ENCODE results near the gene NOC2L. TPM values are rescaled to one million over a fixed set of nuclear protein-coding genes. Genes with fewer than 3 reads are reported as not detected.

The NOC2L gene
- total and polyA plus RNA-seq, 2 donors (not counting 1 experiment from before 2014, with no cell fraction given) = 34.1 to 61.1 TPM

DNA sequence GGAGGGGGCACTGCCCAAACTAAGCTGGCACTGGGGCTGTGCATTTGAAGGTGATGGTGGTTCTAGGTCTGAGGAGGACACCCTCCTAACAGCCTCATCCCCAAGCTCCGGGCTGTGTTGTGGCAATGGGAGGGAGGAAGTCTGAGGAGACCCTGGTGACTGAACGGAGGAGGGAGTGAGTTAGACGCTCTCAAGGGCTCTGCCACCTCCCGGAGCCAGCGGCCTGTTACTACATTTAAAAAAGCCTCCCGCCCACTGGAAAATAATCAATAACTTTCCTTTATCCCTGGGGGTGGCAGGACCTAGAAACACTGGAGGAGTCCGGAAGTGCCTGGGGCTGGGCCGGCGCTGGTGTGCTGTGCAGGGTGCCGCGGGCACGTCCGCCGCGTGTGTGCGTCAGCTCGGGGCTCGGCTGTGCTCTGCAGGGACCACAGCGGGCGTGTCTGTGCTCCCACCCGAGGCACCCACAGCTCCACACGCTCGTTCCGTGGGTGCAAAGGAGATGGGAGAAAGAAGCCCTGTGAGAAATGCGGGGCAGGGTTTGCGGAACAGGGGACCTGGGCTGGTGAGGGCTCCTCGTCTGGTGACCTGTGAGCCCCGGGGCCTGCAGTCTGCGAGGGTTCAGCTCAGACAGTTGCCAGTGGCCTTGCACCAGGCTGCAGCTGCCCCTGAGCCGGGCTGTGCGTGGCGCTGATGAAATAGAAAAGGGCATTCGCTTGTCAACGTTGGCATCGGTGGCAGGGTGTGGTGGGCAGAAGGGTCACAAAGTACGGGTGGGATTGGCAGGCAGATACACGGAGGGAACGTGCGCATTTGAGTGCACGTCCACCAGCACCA is 30.0 kb downstream of the NOC2L start:
- no peaks in the 10 kb centered on the region for H3K79me2 ChIP-seq (ENCODE audit: control insufficient read depth, insufficient read depth, low read length)
- H3K4me2 ChIP-seq (ENCODE audit: extremely low read depth, insufficient read depth, low read length) = no peak overlapping the region
- no peaks in the 10 kb centered on the region for H3K4me1 ChIP-seq (ENCODE audit: control insufficient read depth, extremely low read depth, insufficient read depth, low read length)
- no peaks in the 10 kb centered on the region for H4K20me1 ChIP-seq (ENCODE audit: control insufficient read depth, extremely low read depth, insufficient read depth, low read length)
- no peak overlapping the region for H3K4me3 ChIP-seq (replicated peaks in 1 of 4; ENCODE audit: control extremely low read depth in 1 of 4, insufficient read depth in 1 of 4, low read depth in 3 of 4, low read length in 4 of 4)
- no peaks in the 10 kb centered on the region for H3K9me3 ChIP-seq (ENCODE audit: control insufficient read depth, insufficient read depth, low read depth, low read length)
- TF ChIP-seq EZH2 (IDR thresholded peaks at IDR 0.05; ENCODE audit: low read length, missing control alignments) = no peak
- TF ChIP-seq, protein P1, sequence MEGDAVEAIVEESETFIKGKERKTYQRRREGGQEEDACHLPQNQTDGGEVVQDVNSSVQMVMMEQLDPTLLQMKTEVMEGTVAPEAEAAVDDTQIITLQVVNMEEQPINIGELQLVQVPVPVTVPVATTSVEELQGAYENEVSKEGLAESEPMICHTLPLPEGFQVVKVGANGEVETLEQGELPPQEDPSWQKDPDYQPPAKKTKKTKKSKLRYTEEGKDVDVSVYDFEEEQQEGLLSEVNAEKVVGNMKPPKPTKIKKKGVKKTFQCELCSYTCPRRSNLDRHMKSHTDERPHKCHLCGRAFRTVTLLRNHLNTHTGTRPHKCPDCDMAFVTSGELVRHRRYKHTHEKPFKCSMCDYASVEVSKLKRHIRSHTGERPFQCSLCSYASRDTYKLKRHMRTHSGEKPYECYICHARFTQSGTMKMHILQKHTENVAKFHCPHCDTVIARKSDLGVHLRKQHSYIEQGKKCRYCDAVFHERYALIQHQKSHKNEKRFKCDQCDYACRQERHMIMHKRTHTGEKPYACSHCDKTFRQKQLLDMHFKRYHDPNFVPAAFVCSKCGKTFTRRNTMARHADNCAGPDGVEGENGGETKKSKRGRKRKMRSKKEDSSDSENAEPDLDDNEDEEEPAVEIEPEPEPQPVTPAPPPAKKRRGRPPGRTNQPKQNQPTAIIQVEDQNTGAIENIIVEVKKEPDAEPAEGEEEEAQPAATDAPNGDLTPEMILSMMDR (conservative IDR thresholded peaks at IDR 0.05 in 1 of 2, IDR thresholded peaks at IDR 0.05 in 1 of 2; ENCODE audit: low read depth in 1 of 2, low read length in 2 of 2) = no peak
- H3K27me3 ChIP-seq (ENCODE audit: control insufficient read depth, insufficient read depth, low read length) = peaks cover 17% of the 10 kb centered on the region
- no peak overlapping the region for H2AFZ ChIP-seq (ENCODE audit: low read length)
- H3K27ac ChIP-seq (ENCODE audit: insufficient read depth, low read length) = no peak overlapping the region
- no peak for DNase-seq (ENCODE audit: low read depth in 2 of 2)
- H3K9ac ChIP-seq (ENCODE audit: insufficient read depth, low read length) = no peak overlapping the region
- H3K36me3 ChIP-seq (ENCODE audit: control insufficient read depth, insufficient read depth, low read length) = no peaks in the 10 kb centered on the region

DNA sequence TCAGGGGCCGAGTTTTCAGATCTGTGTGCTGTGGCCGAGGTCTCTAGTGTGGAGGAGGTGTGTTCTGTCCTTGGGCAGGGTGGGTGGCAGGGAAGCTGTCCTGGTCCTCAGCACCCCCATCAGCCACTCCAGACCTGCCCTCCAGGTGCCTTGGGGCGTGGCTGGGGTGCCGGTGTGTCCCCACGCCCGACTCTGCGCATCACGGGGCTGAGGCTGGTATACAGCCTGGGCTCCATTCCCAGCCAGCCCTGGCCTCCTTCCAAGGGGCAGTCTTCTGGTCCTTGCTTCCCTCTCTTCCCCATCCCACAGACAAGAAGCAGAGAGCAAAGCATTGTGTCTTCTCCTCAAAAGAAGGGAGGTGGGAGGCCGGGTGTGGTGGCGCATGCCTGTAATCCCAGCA is 31.3 kb downstream of the NOC2L start:
- no peak overlapping the region for H3K4me3 ChIP-seq (replicated peaks in 1 of 4; ENCODE audit: control extremely low read depth in 1 of 4, insufficient read depth in 1 of 4, low read depth in 3 of 4, low read length in 4 of 4)
- H2AFZ ChIP-seq (ENCODE audit: low read length) = no peak overlapping the region
- H3K9me3 ChIP-seq (ENCODE audit: control insufficient read depth, insufficient read depth, low read depth, low read length) = no peaks in the 10 kb centered on the region
- no peaks in the 10 kb centered on the region for H4K20me1 ChIP-seq (ENCODE audit: control insufficient read depth, extremely low read depth, insufficient read depth, low read length)
- no peak overlapping the region for H3K9ac ChIP-seq (ENCODE audit: insufficient read depth, low read length)
- H3K36me3 ChIP-seq (ENCODE audit: control insufficient read depth, insufficient read depth, low read length) = no peaks in the 10 kb centered on the region
- H3K79me2 ChIP-seq (ENCODE audit: control insufficient read depth, insufficient read depth, low read length) = no peaks in the 10 kb centered on the region
- no peaks in the 10 kb centered on the region for H3K4me1 ChIP-seq (ENCODE audit: control insufficient read depth, extremely low read depth, insufficient read depth, low read length)
- H3K27ac ChIP-seq (ENCODE audit: insufficient read depth, low read length) = no peak overlapping the region
- TF ChIP-seq EZH2 (IDR thresholded peaks at IDR 0.05; ENCODE audit: low read length, missing control alignments) = no peak
- TF ChIP-seq, protein P1 (conservative IDR thresholded peaks at IDR 0.05 in 1 of 2, IDR thresholded peaks at IDR 0.05 in 1 of 2; ENCODE audit: low read depth in 1 of 2, low read length in 2 of 2) = no peak
- H3K27me3 ChIP-seq (ENCODE audit: control insufficient read depth, insufficient read depth, low read length) = peaks cover 17% of the 10 kb centered on the region
- no peak for DNase-seq (ENCODE audit: low read depth in 2 of 2)
- no peak overlapping the region for H3K4me2 ChIP-seq (ENCODE audit: extremely low read depth, insufficient read depth, low read length)

DNA sequence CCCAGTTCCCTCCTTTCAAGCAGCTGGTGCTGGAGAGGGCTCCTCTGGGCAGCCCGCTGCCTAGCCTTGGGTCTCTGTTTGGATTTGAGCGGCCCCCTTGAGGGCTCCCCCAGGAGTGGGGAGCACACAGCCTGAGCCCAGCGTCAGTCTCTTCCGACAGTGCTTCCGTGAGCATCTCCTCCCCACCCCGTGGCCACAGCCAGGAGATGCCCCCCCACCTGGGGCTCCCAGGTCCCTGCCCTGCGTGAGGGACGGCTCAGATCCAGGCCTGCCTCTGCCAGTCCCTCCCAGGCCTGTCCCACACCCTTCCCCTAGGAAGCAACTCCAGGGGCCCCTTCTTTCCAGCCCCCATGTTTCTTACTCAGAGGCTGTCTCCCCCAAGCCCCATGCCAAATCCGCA is 31.8 kb downstream of the NOC2L start:
- no peak for DNase-seq (ENCODE audit: low read depth in 2 of 2)
- no peaks in the 10 kb centered on the region for H3K4me1 ChIP-seq (ENCODE audit: control insufficient read depth, extremely low read depth, insufficient read depth, low read length)
- H2AFZ ChIP-seq (ENCODE audit: low read length) = no peak overlapping the region
- no peak overlapping the region for H3K4me2 ChIP-seq (ENCODE audit: extremely low read depth, insufficient read depth, low read length)
- H3K27me3 ChIP-seq (ENCODE audit: control insufficient read depth, insufficient read depth, low read length) = peaks cover 17% of the 10 kb centered on the region
- TF ChIP-seq, protein P1 (conservative IDR thresholded peaks at IDR 0.05 in 1 of 2, IDR thresholded peaks at IDR 0.05 in 1 of 2; ENCODE audit: low read depth in 1 of 2, low read length in 2 of 2) = no peak
- TF ChIP-seq EZH2 (IDR thresholded peaks at IDR 0.05; ENCODE audit: low read length, missing control alignments) = no peak
- H3K4me3 ChIP-seq (replicated peaks in 1 of 4; ENCODE audit: control extremely low read depth in 1 of 4, insufficient read depth in 1 of 4, low read depth in 3 of 4, low read length in 4 of 4) = no peak overlapping the region
- H3K36me3 ChIP-seq (ENCODE audit: control insufficient read depth, insufficient read depth, low read length) = no peaks in the 10 kb centered on the region
- H3K79me2 ChIP-seq (ENCODE audit: control insufficient read depth, insufficient read depth, low read length) = no peaks in the 10 kb centered on the region
- no peaks in the 10 kb centered on the region for H3K9me3 ChIP-seq (ENCODE audit: control insufficient read depth, insufficient read depth, low read depth, low read length)
- H3K27ac ChIP-seq (ENCODE audit: insufficient read depth, low read length) = no peak overlapping the region
- H3K9ac ChIP-seq (ENCODE audit: insufficient read depth, low read length) = no peak overlapping the region
- no peaks in the 10 kb centered on the region for H4K20me1 ChIP-seq (ENCODE audit: control insufficient read depth, extremely low read depth, insufficient read depth, low read length)
